Motor neuron (in vitro differentiated cells): ENCODE data around the gene MAML3. TPM values are rescaled to one million over a fixed set of nuclear protein-coding genes. Genes with fewer than 3 reads are reported as not detected.

Experiments
- ATAC-seq, 8 experiments: fragments of 200-7000 bp; cut with Tn5 transposase; replicated peaks in 6 of 8; 2 replicates each; pipeline ENCODE4 v1.8.0; 2021; ENCODE audit warnings: mild to moderate bottlenecking in 8 of 8, moderate library complexity in 8 of 8
- H3K27ac ChIP-seq, 2 donors: fragments of 250-450 bp; sonication (Bioruptor Pico); 2 replicates each; pipeline ENCODE4 v1.9.0; 2021; ENCODE audit warnings: antibody characterized with exemption in 2 of 2, mild to moderate bottlenecking in 2 of 2, moderate library complexity in 1 of 2
- H3K4me1 ChIP-seq, 2 donors: fragments of 250-450 bp; sonication (Bioruptor Pico); replicated peaks in 1 of 2; 2 replicates each; pipeline ENCODE4 v1.6.1; 2021; ENCODE audit warnings: antibody characterized with exemption in 2 of 2, mild to moderate bottlenecking in 2 of 2, moderate library complexity in 1 of 2
- H3K4me3 ChIP-seq, 5 donors: fragments of 250-450 bp; sonication (Bioruptor Pico); 2 replicates each; pipeline ENCODE4 v1.9.0; 2021; ENCODE audit warnings: antibody characterized with exemption in 5 of 5, mild to moderate bottlenecking in 5 of 5, moderate library complexity in 4 of 5
- WGBS, 10 experiments: fragments of 450-650 bp; shearing (Covaris generic); methylation state at CpG; one replicate each; pipeline ENCODE4 v1.0.0; 2022; 5-methylcytosine and 5-hydroxymethylcytosine counted together
- in situ Hi-C, 9 experiments: fragments of 400-800 bp; cut with MboI; loops; one replicate each; pipeline ENCODE4 v1.15.0; 2021; ENCODE audit warnings: low sequenced_read_pairs in 9 of 9, low pct_unique_long_range_greater_than_20kb in 2 of 9; ENCODE audit not compliant: unreplicated experiment in 9 of 9
- total RNA-seq, 8 experiments: library from RNA; unstranded; fragments of 300-600 nt; gene quantifications; 2 replicates each; pipeline versions ENCODE4 v1.2.3 to v1.2.4, GENCODE V29; 2022

The MAML3 gene
- total RNA-seq, 8 experiments from 2014 or later: 1.7 to 24.0 (median 12.9) TPM

- in situ Hi-C loops: loop anchor here in 2 of 9 experiments (25.0 kb wide), 2 partner anchors 220 to 305 kb away; no protein-coding TSS in a partner anchor
- ATAC-seq: no peak
Measured at GRCh38 chr4:140042634-140043033, 111.3 kb downstream of the MAML3 start.

GRCh38 chr4:140038031-140038533 lies 115.9 kb downstream of the MAML3 start:
- Histone ChIP-seq H3K4me3 (no peak overlapping the region), H3K27ac (no peak overlapping the region), H3K4me1 (peaks cover 22 to 32% of the 10 kb centered on the region in 2 donors)
- in situ Hi-C loops: loop anchor here in 2 of 9 experiments (25.0 kb wide), 2 partner anchors 224 to 301 kb away; no protein-coding TSS in a partner anchor
- peak in 2 of 8 experiments; percentile 24 to 35 for ATAC-seq
- 27 to 100% (median 92%) methylated on average over 1 to 3 of the region's 3 CpGs for WGBS, 10 experiments

More at GRCh38 chr4:140042634-140043033, 111.3 kb downstream of the MAML3 start:
- Histone ChIP-seq H3K4me1 (peaks cover 35 to 54% of the 10 kb centered on the region in 2 donors), H3K4me3 (no peak overlapping the region), H3K27ac (no peak overlapping the region)
- 82 to 100% (median 98%) methylated on average over 1 to 4 of the region's 4 CpGs; no CpG with 5 or more reads in 4 of the 10 experiments for WGBS, 10 experiments

GRCh38 chr4:140037353-140038030 lies 116.5 kb downstream of the MAML3 start:
- 20 to 100% (median 48%) methylated on average over 1 to 6 of the region's 6 CpGs; no CpG with 5 or more reads in 3 of the 10 experiments for WGBS, 10 experiments
- in situ Hi-C loops: loop anchor here in 2 of 9 experiments (25.0 kb wide), 2 partner anchors 225 to 300 kb away; no protein-coding TSS in a partner anchor
- H3K4me1 ChIP-seq: peaks cover 26 to 33% of the 10 kb centered on the region in 2 donors
- H3K27ac ChIP-seq: peak overlapping the region in 1 of 2 donors; percentile 11
- peak; percentile 37 to 93 (median 64) for ATAC-seq
- H3K4me3 ChIP-seq: no peak overlapping the region

- no peak overlapping the region for H3K4me3 ChIP-seq
- 17 to 86% (median 61%) methylated on average over 1 to 2 of the region's 2 CpGs; no CpG with 5 or more reads in 2 of the 10 experiments for WGBS, 10 experiments
- in situ Hi-C loops: loop anchor here in 2 of 9 experiments (25.0 kb wide), 2 partner anchors 231 to 294 kb away; no protein-coding TSS in a partner anchor
- no peak overlapping the region for H3K27ac ChIP-seq
- no peak for ATAC-seq
- peaks cover 33 to 65% of the 10 kb centered on the region in 2 donors for H3K4me1 ChIP-seq
Measured at GRCh38 chr4:140031706-140032105, 122.3 kb downstream of the MAML3 start.

GRCh38 chr4:140031061-140031460 lies 122.9 kb downstream of the MAML3 start:
- H3K4me1 ChIP-seq: peaks cover 28 to 65% of the 10 kb centered on the region in 2 donors
- no peak overlapping the region for H3K27ac ChIP-seq
- no peak for ATAC-seq
- in situ Hi-C loops: loop anchor here in 2 of 9 experiments (25.0 kb wide), 2 partner anchors 231 to 294 kb away; no protein-coding TSS in a partner anchor
- WGBS, 10 experiments: 65 to 100% (median 80%) methylated on average over 1 to 6 of the region's 6 CpGs; no CpG with 5 or more reads in 1 of the 10 experiments
- no peak overlapping the region for H3K4me3 ChIP-seq

- Histone ChIP-seq H3K27ac (no peak overlapping the region), H3K4me3 (no peak overlapping the region), H3K4me1 (peaks cover 27 to 61% of the 10 kb centered on the region in 2 donors)
- 40 to 85% (median 56%) methylated on average over 2 to 6 of the region's 6 CpGs for WGBS, 10 experiments
- in situ Hi-C loops: loop anchor here in 2 of 9 experiments (25.0 kb wide), 2 partner anchors 233 to 292 kb away; no protein-coding TSS in a partner anchor
- peak in 5 of 8 experiments; percentile 60 to 89 (median 82) for ATAC-seq
Measured at GRCh38 chr4:140028676-140029517, 125.1 kb downstream of the MAML3 start.

GRCh38 chr4:140028101-140028500 lies 125.9 kb downstream of the MAML3 start:
- no peak for ATAC-seq
- in situ Hi-C loops: loop anchor here in 2 of 9 experiments (25.0 kb wide), 2 partner anchors 234 to 291 kb away; no protein-coding TSS in a partner anchor
- 47 to 100% (median 86%) methylated on average over 1 of the region's 1 CpG; no CpG with 5 or more reads in 1 of the 10 experiments for WGBS, 10 experiments
- no peak overlapping the region for H3K4me3 ChIP-seq
- H3K4me1 ChIP-seq: peaks cover 27 to 62% of the 10 kb centered on the region in 2 donors
- H3K27ac ChIP-seq: no peak overlapping the region

- Histone ChIP-seq H3K4me3 (no peak overlapping the region), H3K27ac (no peak overlapping the region), H3K4me1 (peaks cover 25 to 62% of the 10 kb centered on the region in 2 donors)
- ATAC-seq: peak in 1 of 8 experiments; percentile 32
- WGBS, 10 experiments: 35 to 94% (median 83%) methylated on average over 1 to 5 of the region's 5 CpGs
- in situ Hi-C loops: loop anchor here in 2 of 9 experiments (25.0 kb wide), 2 partner anchors 235 to 290 kb away; no protein-coding TSS in a partner anchor
Measured at GRCh38 chr4:140027101-140027500, 126.9 kb downstream of the MAML3 start.

GRCh38 chr4:140025470-140025869 lies 128.5 kb downstream of the MAML3 start:
- in situ Hi-C loops: loop anchor here in 2 of 9 experiments (25.0 kb wide), 2 partner anchors 237 to 288 kb away; no protein-coding TSS in a partner anchor
- H3K4me3 ChIP-seq: no peak overlapping the region
- ATAC-seq: no peak
- peaks cover 36 to 57% of the 10 kb centered on the region in 2 donors for H3K4me1 ChIP-seq
- no peak overlapping the region for H3K27ac ChIP-seq
- WGBS, 10 experiments: 20 to 100% (median 80%) methylated on average over 1 to 6 of the region's 6 CpGs; no CpG with 5 or more reads in 3 of the 10 experiments

- WGBS, 10 experiments: 48 to 100% (median 77%) methylated on average over 3 to 4 of the region's 4 CpGs; no CpG with 5 or more reads in 1 of the 10 experiments
- Histone ChIP-seq H3K4me1 (peaks cover 26 to 27% of the 10 kb centered on the region in 2 donors), H3K27ac (no peak overlapping the region), H3K4me3 (no peak overlapping the region)
- in situ Hi-C loops: loop anchor here in 1 of 9 experiments (25.0 kb wide), 1 partner anchor 242 kb away; no protein-coding TSS in a partner anchor
- no peak for ATAC-seq
Measured at GRCh38 chr4:140020457-140021361, 133.3 kb downstream of the MAML3 start.

- in situ Hi-C loops: loop anchor here in 1 of 9 experiments (25.0 kb wide), 1 partner anchor 243 kb away; no protein-coding TSS in a partner anchor
- Histone ChIP-seq H3K4me1 (peaks cover 26 to 27% of the 10 kb centered on the region in 2 donors), H3K27ac (peak overlapping the region in 1 of 2 donors; percentile 4), H3K4me3 (no peak overlapping the region)
- ATAC-seq: peak in 2 of 8 experiments; percentile 17 to 41
- 50 to 100% (median 100%) methylated on average over 1 to 3 of the region's 3 CpGs; no CpG with 5 or more reads in 3 of the 10 experiments for WGBS, 10 experiments
Measured at GRCh38 chr4:140019619-140020347, 134.2 kb downstream of the MAML3 start.
